Measurements from ENCODE around the gene KRTAP4-12. TPM values are rescaled to one million over a fixed set of nuclear protein-coding genes. Genes with fewer than 3 reads are reported as not detected.

The KRTAP4-12 gene
- polyA plus RNA-seq, 3 donors, result not detected

DNA sequence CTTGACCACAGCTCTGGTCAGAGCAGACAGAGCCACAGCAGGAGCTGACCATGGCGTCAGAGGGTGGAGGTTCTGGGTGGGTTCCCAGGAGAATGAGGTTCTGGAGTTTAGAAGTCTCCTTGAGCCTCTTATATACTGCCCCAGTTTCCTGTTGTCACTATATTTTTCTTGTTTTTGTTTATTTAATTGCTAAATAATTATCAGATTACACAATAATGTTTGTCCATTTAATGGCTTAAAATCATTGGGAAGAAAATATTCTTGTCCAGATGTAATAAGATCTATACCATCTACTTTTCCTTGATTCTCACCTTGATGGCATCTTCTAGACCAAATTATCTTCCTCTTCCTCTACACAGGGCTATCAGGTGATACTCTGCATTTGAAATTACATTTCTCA, 44.1 kb upstream of the KRTAP4-12 start, which contains the start of gene KRTAP4-3:
Gene KRTAP4-3, minus strand, starts transcription at position 101 of the 400 bp plus-strand sequence. Its CDS starts 49 bp downstream, at position 52.
- TF ChIP-seq, protein P1, sequence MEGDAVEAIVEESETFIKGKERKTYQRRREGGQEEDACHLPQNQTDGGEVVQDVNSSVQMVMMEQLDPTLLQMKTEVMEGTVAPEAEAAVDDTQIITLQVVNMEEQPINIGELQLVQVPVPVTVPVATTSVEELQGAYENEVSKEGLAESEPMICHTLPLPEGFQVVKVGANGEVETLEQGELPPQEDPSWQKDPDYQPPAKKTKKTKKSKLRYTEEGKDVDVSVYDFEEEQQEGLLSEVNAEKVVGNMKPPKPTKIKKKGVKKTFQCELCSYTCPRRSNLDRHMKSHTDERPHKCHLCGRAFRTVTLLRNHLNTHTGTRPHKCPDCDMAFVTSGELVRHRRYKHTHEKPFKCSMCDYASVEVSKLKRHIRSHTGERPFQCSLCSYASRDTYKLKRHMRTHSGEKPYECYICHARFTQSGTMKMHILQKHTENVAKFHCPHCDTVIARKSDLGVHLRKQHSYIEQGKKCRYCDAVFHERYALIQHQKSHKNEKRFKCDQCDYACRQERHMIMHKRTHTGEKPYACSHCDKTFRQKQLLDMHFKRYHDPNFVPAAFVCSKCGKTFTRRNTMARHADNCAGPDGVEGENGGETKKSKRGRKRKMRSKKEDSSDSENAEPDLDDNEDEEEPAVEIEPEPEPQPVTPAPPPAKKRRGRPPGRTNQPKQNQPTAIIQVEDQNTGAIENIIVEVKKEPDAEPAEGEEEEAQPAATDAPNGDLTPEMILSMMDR (IDR thresholded peaks at IDR 0.05), result no peak
- Mint-ChIP-seq H3K9me3 (no peaks in the 10 kb centered on the region), H3K27me3 (ENCODE audit: low read depth in 3 of 3) (peaks cover 0 to 4% (median 0%) of the 10 kb centered on the region in 3 donors), H3K36me3 (no peaks in the 10 kb centered on the region), H3K4me1 (no peaks in the 10 kb centered on the region), H3K27ac (no peak within 1 kb of the TSS), H3K4me3 (no peak within 1 kb of the TSS)
- Histone ChIP-seq H3K27ac (ENCODE audit: low read depth in 1 of 2, low read length in 2 of 2) (no peak within 1 kb of the TSS), H3K9me3 (replicated peaks in 1 of 2; ENCODE audit: control insufficient read depth in 1 of 2, insufficient read depth in 1 of 2, low read length in 2 of 2) (no peaks in the 10 kb centered on the region), H4K20me1 (ENCODE audit: insufficient read depth, low read length) (no peaks in the 10 kb centered on the region), H3K36me3 (replicated peaks in 1 of 2; ENCODE audit: control insufficient read depth in 1 of 2, insufficient read depth in 2 of 2, low read length in 2 of 2) (no peaks in the 10 kb centered on the region), H3K9ac (ENCODE audit: insufficient read depth, low read length, poor library complexity, severe bottlenecking) (no peak within 1 kb of the TSS), H3K4me3 (replicated peaks in 1 of 3; ENCODE audit: low read depth in 2 of 3, low read length in 3 of 3) (no peak within 1 kb of the TSS), H3K4me1 (ENCODE audit: control insufficient read depth in 1 of 2, insufficient read depth in 2 of 2, low read length in 2 of 2) (no peaks in the 10 kb centered on the region), H2AFZ (ENCODE audit: insufficient read depth, low read depth, low read length, poor library complexity, severe bottlenecking) (no peak within 1 kb of the TSS), H3K27me3 (ENCODE audit: control insufficient read depth in 2 of 2, insufficient read depth in 2 of 2, low read length in 2 of 2) (no peaks in the 10 kb centered on the region), H3K79me2 (ENCODE audit: insufficient read depth, low read length) (no peaks in the 10 kb centered on the region), H3K4me2 (replicated peaks; ENCODE audit: extremely low read depth, low read length, poor library complexity, severe bottlenecking) (no peak within 1 kb of the TSS)
- no peak for DNase-seq
- intact Hi-C loops (cut with micrococcal nuclease), result no loop called here
- WGBS (ENCODE audit: insufficient coverage), result no CpG with 5 or more reads among the region's 1 CpG

DNA sequence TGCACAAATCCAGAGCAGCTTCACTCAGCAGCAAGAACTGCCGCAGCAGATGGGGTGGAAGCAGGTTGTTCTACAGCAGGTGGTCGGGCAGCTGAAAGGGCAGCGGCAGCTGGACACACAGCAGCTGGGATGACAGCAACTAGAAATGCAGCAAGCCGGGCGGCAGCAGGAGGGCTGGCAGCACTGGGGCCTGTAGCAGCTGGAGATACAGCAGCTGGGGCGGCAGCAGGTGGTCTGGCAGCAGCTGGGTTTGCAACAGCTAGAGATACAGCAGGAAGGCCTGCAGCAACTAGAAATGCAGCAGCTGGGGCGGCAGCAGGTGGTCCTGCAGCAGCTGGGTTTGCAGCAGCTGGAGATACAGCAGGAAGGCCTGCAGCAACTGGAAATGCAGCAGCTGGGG, 43.6 kb upstream of the KRTAP4-12 start:
- Histone ChIP-seq H3K4me2 (replicated peaks; ENCODE audit: extremely low read depth, low read length, poor library complexity, severe bottlenecking) (no peak overlapping the region), H3K4me3 (replicated peaks in 1 of 3; ENCODE audit: low read depth in 2 of 3, low read length in 3 of 3) (no peak overlapping the region), H3K27me3 (ENCODE audit: control insufficient read depth in 2 of 2, insufficient read depth in 2 of 2, low read length in 2 of 2) (no peaks in the 10 kb centered on the region), H3K9me3 (replicated peaks in 1 of 2; ENCODE audit: control insufficient read depth in 1 of 2, insufficient read depth in 1 of 2, low read length in 2 of 2) (no peaks in the 10 kb centered on the region), H3K79me2 (ENCODE audit: insufficient read depth, low read length) (no peaks in the 10 kb centered on the region), H2AFZ (ENCODE audit: insufficient read depth, low read depth, low read length, poor library complexity, severe bottlenecking) (no peak overlapping the region), H3K27ac (ENCODE audit: low read depth in 1 of 2, low read length in 2 of 2) (no peak overlapping the region), H3K9ac (ENCODE audit: insufficient read depth, low read length, poor library complexity, severe bottlenecking) (no peak overlapping the region), H4K20me1 (ENCODE audit: insufficient read depth, low read length) (no peaks in the 10 kb centered on the region), H3K36me3 (replicated peaks in 1 of 2; ENCODE audit: control insufficient read depth in 1 of 2, insufficient read depth in 2 of 2, low read length in 2 of 2) (no peaks in the 10 kb centered on the region), H3K4me1 (ENCODE audit: control insufficient read depth in 1 of 2, insufficient read depth in 2 of 2, low read length in 2 of 2) (no peaks in the 10 kb centered on the region)
- TF ChIP-seq, protein P1 (IDR thresholded peaks at IDR 0.05), result no peak
- peaks cover 0 to 4% (median 0%) of the 10 kb centered on the region in 3 donors for H3K27me3 Mint-ChIP-seq (ENCODE audit: low read depth in 3 of 3)
- H3K27ac Mint-ChIP-seq, result no peak overlapping the region
- no peak overlapping the region for H3K4me3 Mint-ChIP-seq
- intact Hi-C loops (cut with micrococcal nuclease), result no loop called here
- H3K9me3 Mint-ChIP-seq, result no peaks in the 10 kb centered on the region
- WGBS (ENCODE audit: insufficient coverage), result 97% methylated on average over 7 of the region's 7 CpGs
- H3K4me1 Mint-ChIP-seq, result no peaks in the 10 kb centered on the region
- no peak for DNase-seq
- H3K36me3 Mint-ChIP-seq, result no peaks in the 10 kb centered on the region

All from CD14-positive monocyte (primary cell).